HG03280 (cell line): Measurements from ENCODE around the gene FGF2.
"Not testable (repeated sequence)": the region's sequence is repeated elsewhere in the genome, so short reads cannot be mapped to it uniquely, and the experiment has no call there.

Source experiments
- ATAC-seq: cut with Tn5 transposase; IDR thresholded peaks from one replicate; pipeline ENCODE4 v1.9.1; 2021; ENCODE audit warnings: mild to moderate bottlenecking, moderate library complexity; ENCODE audit not compliant: unreplicated experiment

Gene FGF2

GRCh38 chr4:122921300-122921699 is 94.7 kb downstream of the FGF2 start:
- no peak for ATAC-seq

GRCh38 chr4:122921971-122922876 is 95.6 kb downstream of the FGF2 start, which contains the start of gene NUDT6:
TSS of gene NUDT6 (minus strand) at chr4:122922597. CDS start at chr4:122922572, 25 bp downstream.
- ATAC-seq = peak; percentile 66

- peak; percentile 97 for ATAC-seq
Measured at GRCh38 chr4:122922877-122923511, 96.4 kb downstream of the FGF2 start.

GRCh38 chr4:122928930-122929329 is 102.3 kb downstream of the FGF2 start:
- ATAC-seq = no peak

GRCh38 chr4:122930862-122931261 is 104.2 kb downstream of the FGF2 start:
- no peak for ATAC-seq

GRCh38 chr4:122932763-122933162 is 106.1 kb downstream of the FGF2 start:
- no peak for ATAC-seq

GRCh38 chr4:122945136-122945535 is 118.5 kb downstream of the FGF2 start:
- ATAC-seq = not testable (repeated sequence)

- no peak for ATAC-seq
Measured at GRCh38 chr4:122946142-122946541, 119.5 kb downstream of the FGF2 start.
